ENCODE data around the gene ZNF48. TPM values are rescaled to one million over a fixed set of nuclear protein-coding genes. Genes with fewer than 3 reads are reported as not detected.

Gene ZNF48
- total RNA-seq, 2 donors from 2014 or later: 5.4 to 6.4 TPM

DNA sequence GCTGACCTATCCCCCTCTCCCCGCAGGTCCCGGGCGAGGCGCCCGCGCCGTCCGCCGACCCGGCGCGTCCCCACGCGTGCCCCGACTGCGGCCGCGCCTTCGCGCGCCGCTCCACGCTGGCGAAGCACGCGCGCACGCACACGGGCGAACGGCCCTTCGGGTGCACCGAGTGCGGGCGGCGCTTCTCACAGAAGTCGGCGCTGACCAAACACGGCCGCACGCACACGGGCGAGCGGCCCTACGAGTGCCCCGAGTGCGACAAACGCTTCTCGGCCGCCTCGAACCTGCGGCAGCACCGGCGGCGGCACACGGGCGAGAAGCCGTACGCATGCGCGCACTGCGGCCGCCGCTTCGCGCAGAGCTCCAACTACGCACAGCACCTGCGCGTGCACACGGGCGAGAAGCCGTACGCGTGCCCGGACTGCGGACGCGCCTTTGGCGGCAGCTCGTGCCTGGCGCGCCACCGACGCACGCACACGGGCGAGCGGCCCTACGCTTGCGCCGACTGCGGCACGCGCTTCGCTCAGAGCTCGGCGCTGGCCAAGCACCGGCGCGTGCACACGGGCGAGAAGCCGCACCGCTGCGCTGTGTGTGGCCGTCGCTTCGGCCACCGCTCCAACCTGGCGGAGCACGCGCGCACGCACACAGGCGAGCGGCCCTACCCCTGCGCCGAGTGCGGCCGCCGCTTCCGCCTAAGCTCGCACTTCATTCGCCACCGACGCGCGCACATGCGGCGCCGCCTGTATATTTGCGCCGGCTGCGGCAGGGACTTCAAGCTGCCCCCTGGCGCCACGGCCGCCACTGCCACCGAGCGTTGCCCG lies 22.5 kb downstream of the ZNF48 start:
- ATAC-seq: peak; percentile 96 to 97
- DNase-seq: peak; percentile 90
- intact Hi-C loops (cut with DNase I): no loop called here

DNA sequence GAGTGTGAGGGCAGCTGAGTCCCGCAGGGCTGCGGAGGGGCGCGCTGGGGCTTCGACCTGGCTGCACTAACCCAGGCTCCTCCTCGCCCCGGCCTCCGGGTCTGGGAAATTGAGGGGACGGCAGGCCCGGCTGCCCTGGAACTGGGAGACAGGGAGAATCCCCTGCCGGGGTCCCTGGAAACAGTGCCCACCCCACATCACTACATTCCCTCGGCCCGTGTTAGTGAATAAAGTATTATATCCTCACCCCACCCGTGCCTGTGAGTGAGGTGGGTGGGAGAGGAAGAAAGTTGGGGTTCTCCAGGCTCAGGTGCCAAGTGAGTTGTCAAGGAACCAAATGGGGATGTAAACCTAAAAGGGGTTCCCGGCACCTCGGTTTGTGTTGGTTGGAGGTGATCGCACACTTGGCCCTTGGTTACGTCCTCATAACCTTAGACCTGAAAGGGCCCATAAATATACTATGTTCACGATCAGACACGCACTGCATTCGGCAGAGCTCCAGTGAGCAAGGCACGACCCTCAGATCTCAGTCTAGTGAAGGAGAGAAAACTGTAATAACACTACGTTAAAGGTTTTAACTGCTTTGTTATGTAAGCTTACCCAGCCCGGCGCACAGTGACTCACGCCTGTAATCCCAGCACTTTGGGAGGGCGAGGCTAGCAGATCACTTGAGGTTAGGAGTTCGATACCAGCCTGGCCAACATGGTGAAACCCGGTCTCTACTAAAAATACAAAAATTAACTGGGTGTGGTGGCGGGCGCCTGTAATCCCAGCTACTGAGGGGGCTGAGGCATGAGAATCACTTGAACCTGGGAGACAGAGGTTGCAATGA lies 23.3 kb downstream of the ZNF48 start:
- intact Hi-C loops (cut with DNase I): no loop called here
- DNase-seq: no peak
- ATAC-seq: no peak

DNA sequence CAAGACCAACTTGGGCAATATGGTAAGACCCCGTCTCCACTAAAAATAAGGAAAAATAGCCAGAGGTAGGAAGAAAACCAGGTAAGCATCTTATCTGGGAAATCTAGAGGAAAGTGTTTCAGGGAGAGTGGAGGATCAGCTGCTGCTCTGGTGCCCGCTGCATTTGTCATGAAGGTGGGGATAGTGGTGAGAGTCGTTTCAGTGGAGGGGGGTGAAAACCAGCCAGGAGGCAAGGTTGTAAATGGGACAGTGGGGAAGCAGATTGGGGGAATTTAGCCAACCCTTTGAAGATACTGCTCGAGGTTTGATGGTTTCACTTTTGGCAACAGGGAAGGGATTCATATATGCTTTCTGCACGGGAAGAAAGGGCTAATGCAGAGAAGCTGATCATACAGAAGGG lies 25.8 kb downstream of the ZNF48 start:
- DNase-seq: no peak
- ATAC-seq: no peak
- intact Hi-C loops (cut with DNase I): no loop called here

DNA sequence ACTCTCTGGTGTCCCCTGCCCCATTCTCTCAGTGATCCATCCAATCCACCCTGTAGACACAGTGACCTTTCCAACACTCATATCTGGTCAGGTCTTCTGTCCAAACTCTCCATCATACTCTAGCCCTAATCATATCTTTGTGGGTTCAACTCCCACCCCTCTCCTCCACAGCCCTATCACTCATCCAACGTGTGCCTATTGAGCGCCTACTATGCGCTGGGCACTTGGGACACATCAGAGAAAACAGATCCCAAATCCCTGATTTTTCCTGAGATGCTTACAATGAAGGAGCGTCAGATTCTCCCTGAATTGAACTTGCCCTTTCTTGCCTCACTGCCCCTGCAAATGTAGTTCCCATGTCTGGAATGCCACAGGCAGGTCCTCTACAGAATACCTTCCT lies 32.8 kb downstream of the ZNF48 start:
- no peak for ATAC-seq
- DNase-seq: no peak
- intact Hi-C loops (cut with DNase I): no loop called here

DNA sequence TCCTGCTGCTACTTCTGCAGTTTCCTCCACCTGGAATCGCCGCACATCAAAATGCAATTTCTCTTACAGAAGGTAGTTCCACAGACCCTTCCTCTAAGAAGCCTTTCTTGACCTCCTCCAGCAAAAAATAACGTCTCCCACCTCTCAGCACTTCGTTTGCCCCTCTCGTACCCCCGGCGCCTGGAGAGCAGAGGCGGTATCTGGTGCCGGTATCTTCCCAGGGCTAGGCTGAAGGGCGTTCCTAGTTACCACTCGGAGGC lies 34.1 kb downstream of the ZNF48 start:
- ATAC-seq (peak in 1 of 2 donors; percentile 3), DNase-seq (no peak)
- intact Hi-C loops (cut with DNase I): no loop called here

DNA sequence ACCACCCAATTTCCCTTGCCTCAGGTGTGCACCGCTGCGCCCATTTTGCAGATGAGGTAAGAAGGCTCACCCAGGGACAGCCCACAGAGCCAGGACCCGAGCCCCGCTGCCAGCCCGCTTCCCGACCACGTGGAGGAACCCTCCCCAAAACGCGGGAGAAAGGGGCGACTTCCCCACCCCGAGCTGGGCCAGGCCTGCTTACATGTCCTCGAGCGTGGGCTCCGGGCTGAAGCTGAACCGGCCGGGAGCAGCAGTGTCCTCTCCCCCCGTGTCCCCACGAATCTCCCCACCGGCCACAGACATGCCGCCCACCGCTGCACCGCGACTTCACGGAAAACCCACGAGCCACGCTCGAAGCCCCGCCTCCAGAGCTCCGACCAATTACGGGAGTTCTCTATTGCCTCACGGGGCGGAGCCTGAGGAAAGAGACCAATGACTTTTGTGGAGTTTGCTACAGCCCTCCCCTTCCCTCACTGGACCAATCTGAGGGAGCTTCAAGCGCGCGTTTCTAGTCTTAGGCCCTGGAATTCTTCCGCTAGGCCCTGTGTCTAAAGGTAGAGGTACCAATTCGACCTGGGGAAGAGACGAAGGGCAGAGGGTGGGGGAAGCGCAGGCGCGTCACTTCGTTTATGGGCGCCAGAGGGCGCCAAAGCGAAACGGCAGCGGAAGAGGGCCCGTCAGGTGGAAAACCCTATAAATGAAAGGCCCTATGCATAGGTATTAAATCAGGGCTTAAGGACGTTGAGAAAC lies 34.6 kb downstream of the ZNF48 start, which contains the start of gene DCTPP1:
DCTPP1 (minus strand) TSS at position 353 of the 750 bp plus-strand sequence; CDS start at position 303, 50 bp downstream.
- intact Hi-C loops (cut with DNase I): no loop called here
- peak; percentile 97 for DNase-seq
- ATAC-seq: peak; percentile 99

DNA sequence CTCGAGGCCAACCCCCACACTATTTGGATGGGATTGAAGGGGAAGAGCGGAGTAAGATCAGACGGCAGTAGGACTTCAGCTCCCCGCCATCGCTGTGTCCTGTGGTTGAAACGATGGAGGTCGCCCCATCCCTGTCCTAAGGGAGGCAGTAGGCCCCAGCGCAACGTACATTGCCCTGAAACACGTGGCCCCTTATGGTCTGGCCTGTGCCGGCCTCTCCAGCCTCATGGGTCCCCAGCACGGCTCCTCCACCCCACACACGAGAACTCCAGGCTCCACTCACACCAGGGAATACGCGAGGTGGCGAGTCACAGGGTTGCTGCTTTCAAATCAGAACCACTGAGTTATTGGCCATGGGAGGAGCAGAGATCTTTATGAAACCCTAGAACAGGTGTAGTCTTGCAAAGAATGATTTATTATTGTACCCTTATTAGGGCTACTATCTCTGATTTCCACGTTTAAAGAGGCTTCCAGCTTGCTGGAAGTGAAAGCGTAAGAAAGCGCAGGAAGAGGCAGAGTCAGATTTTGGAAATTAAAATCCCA lies 35.3 kb downstream of the ZNF48 start:
- ATAC-seq: peak; percentile 15 to 24
- intact Hi-C loops (cut with DNase I): no loop called here
- peak; percentile 37 for DNase-seq

DNA sequence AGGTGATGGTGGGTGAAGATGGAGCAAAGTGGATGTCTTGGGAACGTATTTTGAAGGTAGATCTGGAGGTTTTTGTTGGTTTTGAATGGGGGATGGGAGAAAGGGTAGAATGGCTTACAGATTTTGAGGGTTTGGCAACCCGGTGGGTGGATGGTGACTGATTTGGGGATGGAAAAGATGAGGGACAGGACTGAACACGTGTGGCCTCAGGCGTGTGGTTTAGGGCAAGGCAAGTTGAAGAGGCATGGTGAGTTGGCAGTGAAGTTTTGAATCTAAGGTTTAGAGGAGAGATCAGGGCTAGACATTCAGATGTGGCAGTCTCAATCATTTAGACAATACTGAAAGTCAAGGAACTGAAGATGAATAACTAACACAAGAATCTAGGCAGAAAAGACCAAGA lies 39.6 kb downstream of the ZNF48 start:
- intact Hi-C loops (cut with DNase I): no loop called here
- DNase-seq (no peak), ATAC-seq (no peak)

DNA sequence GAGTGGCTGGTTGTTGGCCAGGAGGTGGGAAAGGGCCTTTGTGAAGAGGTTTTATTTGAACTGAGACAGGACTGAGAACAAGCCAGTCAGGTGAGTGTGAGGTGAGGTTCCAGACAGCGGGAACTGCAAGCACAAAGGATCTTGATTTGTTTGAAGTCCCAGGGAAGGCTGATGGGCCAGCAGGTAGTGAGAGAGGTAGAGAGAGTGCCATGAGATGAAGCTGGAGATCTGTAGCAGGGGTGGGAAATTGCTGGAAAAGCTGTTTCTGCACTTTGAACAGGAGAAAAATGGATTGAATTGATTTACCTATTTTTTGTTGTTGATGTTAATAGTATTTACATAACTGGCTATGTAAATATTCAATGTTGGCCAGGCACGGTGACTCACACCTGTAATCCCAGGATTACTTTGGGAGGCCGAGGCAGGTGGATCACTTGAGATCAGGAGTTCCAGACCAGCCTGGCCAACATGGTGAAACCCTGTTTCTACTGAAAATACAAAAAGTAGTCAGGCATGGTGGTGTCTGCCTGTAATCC lies 42.4 kb downstream of the ZNF48 start:
- no peak for DNase-seq
- intact Hi-C loops (cut with DNase I): no loop called here
- no peak for ATAC-seq

DNA sequence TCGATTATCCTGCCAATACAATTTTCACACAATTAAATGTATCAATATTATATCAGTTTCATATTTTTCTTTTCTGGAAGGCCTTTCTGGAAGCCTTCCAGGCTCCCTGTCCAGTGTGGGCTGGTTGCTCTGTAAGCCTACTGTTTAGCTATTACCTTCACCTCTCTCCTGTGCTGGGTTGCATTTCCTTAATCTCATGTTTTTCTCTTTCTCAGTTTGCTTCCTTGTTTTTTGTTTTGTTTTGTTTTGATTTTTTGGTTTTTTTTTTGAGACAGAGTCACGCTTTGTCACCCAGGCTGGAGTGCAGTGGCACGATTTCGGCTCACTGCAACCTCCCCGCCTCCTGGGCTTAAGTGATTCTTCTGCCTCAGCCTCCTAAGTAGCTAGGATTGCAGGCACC lies 43.6 kb downstream of the ZNF48 start:
- DNase-seq (no peak), ATAC-seq (no peak)
- intact Hi-C loops (cut with DNase I): no loop called here

DNA sequence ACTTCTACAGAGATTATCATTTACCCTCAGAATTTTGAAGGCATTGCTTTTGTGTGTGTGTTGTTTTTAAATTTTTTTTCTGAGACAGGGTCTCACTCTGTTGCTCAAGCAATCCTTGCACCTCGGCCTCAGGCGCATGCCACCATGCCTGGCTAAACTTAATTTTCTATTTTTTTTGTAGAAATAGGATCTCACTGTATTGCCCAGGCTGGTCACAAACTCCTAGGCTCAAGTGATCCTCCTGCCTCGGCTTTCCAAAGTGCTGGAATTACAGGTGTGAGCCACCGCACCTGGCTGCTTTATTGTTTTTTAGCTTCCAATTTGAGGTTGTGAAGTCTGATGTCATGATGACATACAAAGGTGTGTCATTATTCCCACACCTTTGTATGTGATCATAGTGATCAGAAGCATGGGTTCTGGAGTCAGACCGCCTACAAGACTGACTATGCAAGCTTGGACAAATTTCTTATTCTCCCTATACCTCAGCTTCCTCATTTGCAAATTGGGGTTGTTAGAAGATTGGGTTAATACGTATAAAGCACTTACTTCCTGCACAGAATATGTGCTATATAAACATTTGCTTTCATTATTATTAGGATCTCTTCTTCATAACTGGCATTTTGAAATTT lies 44.6 kb downstream of the ZNF48 start:
- intact Hi-C loops (cut with DNase I): no loop called here
- ATAC-seq (no peak), DNase-seq (no peak)

DNA sequence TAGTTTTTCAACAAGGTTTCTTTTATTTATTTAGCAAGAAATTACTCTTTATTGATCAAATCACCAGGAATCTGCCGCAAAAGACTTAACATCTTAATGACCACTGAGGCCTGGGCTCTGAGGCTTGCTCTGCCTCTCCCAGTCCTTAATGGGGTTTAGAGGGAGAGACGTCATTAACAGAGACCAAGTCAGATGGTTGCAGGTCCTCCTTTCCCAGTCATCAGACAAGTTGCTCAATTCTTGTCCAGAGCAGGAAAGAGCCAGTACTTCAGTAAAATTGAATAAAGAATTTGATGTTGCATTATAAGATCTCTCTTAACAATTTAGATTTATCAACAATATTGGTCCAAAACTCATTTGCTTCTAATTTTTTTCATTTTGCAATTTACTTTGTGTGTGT lies 48.4 kb downstream of the ZNF48 start:
- intact Hi-C loops (cut with DNase I): no loop called here
- DNase-seq (no peak), ATAC-seq (no peak)

DNA sequence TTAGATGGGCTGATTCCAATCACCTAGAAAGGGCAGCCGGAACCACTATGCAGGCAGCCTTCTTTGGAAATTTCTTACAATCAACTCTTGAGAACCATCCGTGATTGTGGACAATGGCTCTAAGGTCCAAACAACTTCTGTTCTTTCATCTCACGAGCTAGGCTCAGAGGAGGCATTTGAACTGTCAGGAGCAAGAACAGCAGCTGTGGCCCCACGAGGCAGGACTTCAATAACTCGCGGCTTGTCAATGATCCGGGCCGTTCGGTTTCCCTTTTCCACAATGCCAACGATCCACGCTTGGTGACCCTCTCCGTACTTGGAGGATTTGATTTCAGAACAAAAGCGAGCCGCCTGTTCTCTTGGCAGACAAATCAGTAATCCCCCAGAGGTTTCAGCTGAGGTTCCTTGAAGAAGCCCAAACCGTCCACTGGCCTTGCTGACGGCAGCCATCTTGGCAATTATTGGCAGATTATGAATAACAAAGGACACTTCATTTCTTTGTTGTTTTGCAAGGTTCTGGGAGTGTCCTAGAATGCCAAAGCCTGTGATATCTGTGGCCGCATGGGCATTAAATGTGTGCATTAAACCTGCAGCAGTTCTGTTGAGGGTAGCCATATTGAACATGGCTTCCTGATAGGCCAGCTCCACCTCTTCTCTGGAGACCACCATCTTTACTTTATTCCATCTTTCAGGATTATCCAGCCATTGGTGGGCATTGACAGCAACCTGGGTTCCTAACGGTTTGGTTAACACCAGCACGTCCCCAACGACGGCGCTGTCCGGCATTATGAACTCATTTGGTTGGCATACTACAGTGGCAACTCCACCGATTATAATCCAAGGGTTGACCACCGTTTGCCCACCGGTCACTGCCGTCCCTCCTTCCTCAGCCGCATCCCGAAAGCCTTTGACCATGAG lies 49.3 kb downstream of the ZNF48 start:
- DNase-seq: no peak
- intact Hi-C loops (cut with DNase I): loop anchor here in 1 of 2 donors (5.0 kb wide), 1 partner anchor 83 kb away; the partner anchor contains the start of gene ZNF768
- ATAC-seq: no peak

DNA sequence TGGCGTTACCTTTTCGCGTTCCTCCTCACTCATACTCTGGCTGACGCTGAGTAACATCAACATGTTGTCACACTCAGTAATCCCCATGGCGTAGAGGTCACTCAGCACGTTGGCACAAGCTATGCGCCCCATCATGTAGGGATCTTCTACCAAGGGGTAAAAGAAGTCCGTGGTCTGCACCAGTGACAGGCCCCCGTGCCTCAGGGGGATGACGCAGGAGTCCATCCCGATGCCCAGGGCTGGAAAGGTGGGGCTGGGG lies 49.9 kb downstream of the ZNF48 start:
- intact Hi-C loops (cut with DNase I): loop anchor here in 1 of 2 donors (5.0 kb wide), 1 partner anchor 82 kb away; the partner anchor contains the start of gene ZNF768
- ATAC-seq: no peak
- no peak for DNase-seq

DNA sequence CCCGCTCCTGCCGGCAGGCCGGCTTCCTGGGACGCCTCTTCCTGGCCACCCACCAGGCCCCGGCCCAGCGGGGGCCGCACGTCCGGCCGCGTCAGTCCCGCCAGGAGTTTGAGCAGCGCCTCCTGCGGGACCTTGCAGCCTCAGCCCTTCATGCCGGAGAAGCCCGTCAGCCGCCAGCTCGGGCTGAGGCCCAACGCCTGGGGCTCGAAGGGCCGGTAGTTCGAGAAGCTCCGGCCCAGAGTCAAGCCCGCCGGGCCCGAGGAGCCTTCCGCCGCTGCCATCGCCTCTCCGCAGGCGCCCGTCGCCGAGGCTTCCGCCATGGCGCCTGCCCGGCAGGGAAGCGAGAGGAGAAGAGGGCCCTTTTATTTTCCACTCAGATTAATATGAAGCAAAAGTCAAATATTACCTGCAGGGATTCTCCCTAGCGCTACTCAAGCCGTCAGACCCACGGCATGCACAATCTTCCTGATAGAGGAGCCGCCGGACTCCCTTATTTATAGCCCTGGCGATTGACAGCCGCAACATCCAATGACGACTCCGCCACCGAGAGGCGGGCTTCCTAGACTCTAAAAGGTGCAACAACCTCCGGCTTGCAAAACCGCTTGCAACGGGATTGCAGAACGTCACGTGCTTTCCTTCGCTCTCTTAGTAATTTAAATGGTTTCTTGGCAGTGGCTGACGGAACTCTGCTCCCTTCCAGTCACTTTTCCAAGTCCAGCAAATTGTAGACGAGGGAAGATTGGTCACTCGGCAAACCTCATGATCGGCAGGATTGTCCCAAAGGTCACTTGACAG lies 50.4 kb downstream of the ZNF48 start, which contains the start of gene SEPHS2:
SEPHS2 (minus strand) TSS at position 467 of the 795 bp plus-strand sequence; CDS start at position 320, 147 bp downstream.
- intact Hi-C loops (cut with DNase I): loop anchor here in 1 of 2 donors (5.0 kb wide), 1 partner anchor 82 kb away; the partner anchor contains the start of gene ZNF768
- DNase-seq (peak; percentile 98), ATAC-seq (peak; percentile 97 to 98)

DNA sequence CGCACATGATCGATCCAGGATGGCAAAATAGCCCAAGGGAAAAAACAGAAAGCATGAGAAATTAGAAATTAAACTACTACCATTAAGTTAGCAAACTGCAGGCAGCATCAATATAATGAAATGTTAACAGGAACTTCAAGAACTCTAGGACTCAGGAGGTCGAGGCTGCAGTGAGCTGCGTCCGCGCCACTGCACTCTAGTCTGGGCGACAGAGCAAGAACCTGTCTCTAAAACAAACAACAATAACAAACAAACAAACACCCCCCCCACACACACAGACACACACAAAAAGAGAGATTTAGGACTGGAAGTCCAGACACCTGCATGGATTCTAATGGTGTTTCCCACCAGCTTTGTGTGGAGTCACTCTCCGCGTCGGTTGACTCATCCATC lies 51.0 kb downstream of the ZNF48 start:
- intact Hi-C loops (cut with DNase I): loop anchor here in 1 of 2 donors (5.0 kb wide), 1 partner anchor 81 kb away; the partner anchor contains the start of gene ZNF768
- ATAC-seq (no peak), DNase-seq (no peak)
